GM21447 (cell line): ENCODE data around the gene C1QTNF12.
A peak's percentile ranks its signal among the peaks of the same experiment; 100 is the strongest.
"Not testable (repeated sequence)": the region's sequence is repeated elsewhere in the genome, so short reads cannot be mapped to it uniquely, and the experiment has no call there.

Experiments
- ATAC-seq: cut with Tn5 transposase; IDR thresholded peaks from one replicate; pipeline ENCODE4 v1.9.1; 2021; ENCODE audit not compliant: unreplicated experiment

C1QTNF12 gene

GRCh38 chr1:1259951-1260600 lies 13.6 kb upstream of the C1QTNF12 start:
- no peak for ATAC-seq

- no peak for ATAC-seq
Observed at GRCh38 chr1:1259540-1259939, 13.0 kb upstream of the C1QTNF12 start.

GRCh38 chr1:1259119-1259488 lies 12.6 kb upstream of the C1QTNF12 start:
- ATAC-seq = no peak

- ATAC-seq = no peak
Observed at GRCh38 chr1:1256956-1257871, 10.7 kb upstream of the C1QTNF12 start.

- no peak for ATAC-seq
Observed at GRCh38 chr1:1255611-1256010, 9.1 kb upstream of the C1QTNF12 start.

GRCh38 chr1:1255078-1255477 lies 8.6 kb upstream of the C1QTNF12 start:
- no peak for ATAC-seq

GRCh38 chr1:1254667-1254998 lies 8.1 kb upstream of the C1QTNF12 start:
- no peak for ATAC-seq

GRCh38 chr1:1253972-1254666 lies 7.6 kb upstream of the C1QTNF12 start:
- ATAC-seq = no peak

- ATAC-seq = no peak
Observed at GRCh38 chr1:1253314-1253713, 6.8 kb upstream of the C1QTNF12 start.

- peak; percentile 72 for ATAC-seq
Observed at GRCh38 chr1:1250786-1251284, 4.3 kb upstream of the C1QTNF12 start.

- not testable (repeated sequence) for ATAC-seq
Observed at GRCh38 chr1:1248009-1248913, 1.7 kb upstream of the C1QTNF12 start.

- no peak for ATAC-seq
Observed at GRCh38 chr1:1247341-1247913, 905 bp upstream of the C1QTNF12 start.

GRCh38 chr1:1245817-1246576 lies 525 bp downstream of the C1QTNF12 start:
- no peak for ATAC-seq

- no peak for ATAC-seq
Observed at GRCh38 chr1:1245178-1245816, 1.2 kb downstream of the C1QTNF12 start.

- no peak for ATAC-seq
Observed at GRCh38 chr1:1244192-1244811, 2.2 kb downstream of the C1QTNF12 start.

GRCh38 chr1:1243807-1244191 lies 2.7 kb downstream of the C1QTNF12 start:
- no peak for ATAC-seq

- no peak for ATAC-seq
Observed at GRCh38 chr1:1243266-1243660, 3.3 kb downstream of the C1QTNF12 start.

GRCh38 chr1:1242461-1243265 lies 3.9 kb downstream of the C1QTNF12 start:
- no peak for ATAC-seq
